HG03457 (cell line): ENCODE data around the gene GALNT10.

Experiments
- ATAC-seq: cut with Tn5 transposase; IDR thresholded peaks from one replicate; pipeline ENCODE4 v1.9.1; 2021; ENCODE audit warnings: moderate number of reproducible peaks; ENCODE audit not compliant: unreplicated experiment

GALNT10 gene

DNA sequence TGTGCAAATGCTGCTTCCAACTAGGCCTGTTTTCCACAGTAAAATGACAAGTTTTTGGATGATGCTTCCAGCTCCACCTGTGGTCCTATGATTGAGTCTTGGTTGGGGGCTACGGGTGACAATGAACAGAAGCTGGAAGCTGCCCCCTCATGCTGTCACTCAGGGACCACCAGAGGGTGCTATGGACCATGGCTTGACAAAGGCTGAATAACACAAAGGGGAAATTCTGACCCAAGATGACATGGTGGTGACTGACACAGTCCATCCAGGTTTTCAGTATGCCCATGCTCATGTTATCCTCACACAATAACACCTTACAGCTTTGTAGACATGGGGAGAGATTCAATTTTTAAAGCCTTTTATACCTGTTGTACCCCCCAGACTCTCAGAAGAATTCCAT, 231.3 kb downstream of the GALNT10 start:
- ATAC-seq, result no peak

DNA sequence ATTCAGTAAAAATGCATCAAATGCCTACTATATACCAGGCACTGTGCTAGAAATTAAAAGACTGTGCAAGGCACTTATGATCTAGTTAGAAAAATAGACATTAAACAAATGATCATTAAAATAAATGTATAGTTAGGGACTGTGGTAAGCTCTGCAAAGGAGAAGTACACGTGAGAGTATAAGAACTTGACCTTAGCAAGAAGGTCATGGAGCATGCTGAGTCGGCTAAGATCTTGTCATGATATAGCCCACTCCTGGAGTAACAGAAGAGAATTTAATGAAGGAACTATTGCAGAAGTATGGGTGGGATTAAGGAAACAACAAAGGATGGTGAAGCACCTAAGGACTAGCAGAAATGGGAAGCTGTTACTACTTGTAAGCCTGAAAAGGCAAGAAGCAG, 231.8 kb downstream of the GALNT10 start:
- no peak for ATAC-seq

DNA sequence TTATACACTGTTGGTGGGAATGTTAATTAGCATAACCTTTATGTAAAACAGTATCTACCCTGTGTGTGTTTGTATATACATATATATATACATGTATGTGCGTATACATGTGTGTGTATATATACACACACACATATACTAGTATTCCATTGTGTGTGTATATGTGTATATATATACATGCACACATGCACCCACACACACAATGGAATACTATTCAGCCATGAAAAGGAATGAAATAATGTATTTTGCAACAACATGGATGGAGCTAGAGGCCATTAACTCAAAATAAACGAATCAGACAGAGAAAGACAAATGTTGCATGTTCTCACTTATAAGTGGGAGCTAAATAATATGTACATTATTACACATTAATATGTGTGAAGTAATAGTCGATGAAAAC, 237.7 kb downstream of the GALNT10 start:
- ATAC-seq, result no peak

GRCh38 chr5:154429341-154429740, 238.8 kb downstream of the GALNT10 start:
- ATAC-seq, result no peak

GRCh38 chr5:154430466-154430865, 239.9 kb downstream of the GALNT10 start:
- ATAC-seq, result no peak

DNA sequence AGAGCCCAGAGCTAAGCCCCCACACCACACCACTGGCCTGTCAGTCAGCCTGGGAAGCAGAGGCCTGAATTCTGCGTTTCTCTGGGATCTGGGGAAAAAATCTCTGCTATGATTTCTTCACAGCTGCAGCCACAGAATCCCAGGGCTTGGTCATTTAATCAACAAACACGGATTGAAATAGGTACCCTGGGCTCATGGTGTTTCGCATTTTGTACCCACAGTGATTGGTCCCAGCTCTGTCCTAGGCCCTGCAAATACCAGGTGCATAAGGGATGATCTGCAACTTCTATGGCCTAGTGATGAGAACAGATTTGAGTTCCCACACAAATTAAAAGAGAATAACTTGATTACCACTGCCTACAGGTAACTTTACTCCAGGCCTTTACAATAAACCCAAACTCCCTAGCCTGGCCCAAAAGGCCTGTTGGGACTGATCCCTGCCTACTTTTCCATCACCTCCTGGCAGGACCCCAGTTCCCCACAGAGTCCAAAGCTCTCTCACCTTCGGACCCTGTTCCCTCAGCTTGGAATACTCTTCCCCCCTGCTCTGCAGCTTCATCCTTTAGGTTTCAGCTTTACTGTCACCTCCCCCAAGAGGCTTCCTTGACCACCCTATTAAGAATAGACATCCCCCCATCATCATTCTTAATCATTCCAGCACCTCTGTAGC, 240.6 kb downstream of the GALNT10 start:
- no peak for ATAC-seq

GRCh38 chr5:154435226-154435625, 244.7 kb downstream of the GALNT10 start:
- no peak for ATAC-seq

GRCh38 chr5:154437281-154437965, 246.9 kb downstream of the GALNT10 start:
- no peak for ATAC-seq

- ATAC-seq, result no peak
Observed at GRCh38 chr5:154440540-154440939, 250.0 kb downstream of the GALNT10 start.

GRCh38 chr5:154442801-154443200, 252.3 kb downstream of the GALNT10 start:
- ATAC-seq, result no peak

DNA sequence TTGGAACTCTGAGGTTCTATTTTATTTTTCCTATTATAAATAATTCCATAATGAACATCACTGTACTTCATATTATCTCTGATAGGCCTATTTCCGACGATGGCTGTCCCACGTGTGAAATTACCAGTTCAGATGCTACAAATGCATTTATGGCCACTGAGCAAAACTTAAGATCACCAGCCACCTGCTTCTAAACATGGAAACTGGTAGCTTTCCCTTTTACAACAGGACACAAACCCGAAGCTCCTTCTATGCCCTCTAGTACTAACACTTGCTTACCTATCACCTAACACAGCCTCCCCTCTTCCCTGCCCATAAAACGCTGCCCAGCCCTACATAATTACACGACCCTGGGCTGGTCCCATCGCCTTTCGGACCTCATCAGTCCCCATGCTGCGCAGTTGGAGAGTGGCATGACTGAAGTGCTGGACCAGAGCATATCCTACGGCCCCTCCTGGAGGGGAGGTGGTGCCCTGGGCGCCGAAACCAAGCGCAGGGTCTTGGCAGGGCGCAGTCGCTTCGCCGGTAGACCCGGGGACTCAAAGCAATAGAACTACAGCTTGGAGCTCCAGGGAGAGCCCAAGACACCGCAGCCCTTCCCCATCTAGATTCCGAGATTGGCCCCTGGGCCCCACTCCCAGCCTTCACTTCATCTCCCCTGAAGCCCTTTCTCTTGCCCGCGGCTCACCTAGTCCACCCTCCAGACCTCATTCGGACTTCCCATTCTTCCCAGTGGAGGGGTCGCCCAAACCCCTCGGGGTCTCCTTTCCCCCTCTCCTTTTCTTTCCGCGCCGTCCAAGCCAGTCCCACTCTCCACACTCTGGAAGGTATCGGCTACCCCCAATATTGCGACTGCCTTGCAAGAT, 254.3 kb downstream of the GALNT10 start:
- ATAC-seq, result no peak

- ATAC-seq, result peak; percentile 92
Observed at GRCh38 chr5:154445422-154446194, 255.1 kb downstream of the GALNT10 start, which contains the start of gene SAP30L. SAP30L (plus strand) TSS chr5:154445997; CDS start chr5:154446605, 608 bp downstream.

- peak; percentile 12 for ATAC-seq
Observed at GRCh38 chr5:154446195-154447088, 255.9 kb downstream of the GALNT10 start.

DNA sequence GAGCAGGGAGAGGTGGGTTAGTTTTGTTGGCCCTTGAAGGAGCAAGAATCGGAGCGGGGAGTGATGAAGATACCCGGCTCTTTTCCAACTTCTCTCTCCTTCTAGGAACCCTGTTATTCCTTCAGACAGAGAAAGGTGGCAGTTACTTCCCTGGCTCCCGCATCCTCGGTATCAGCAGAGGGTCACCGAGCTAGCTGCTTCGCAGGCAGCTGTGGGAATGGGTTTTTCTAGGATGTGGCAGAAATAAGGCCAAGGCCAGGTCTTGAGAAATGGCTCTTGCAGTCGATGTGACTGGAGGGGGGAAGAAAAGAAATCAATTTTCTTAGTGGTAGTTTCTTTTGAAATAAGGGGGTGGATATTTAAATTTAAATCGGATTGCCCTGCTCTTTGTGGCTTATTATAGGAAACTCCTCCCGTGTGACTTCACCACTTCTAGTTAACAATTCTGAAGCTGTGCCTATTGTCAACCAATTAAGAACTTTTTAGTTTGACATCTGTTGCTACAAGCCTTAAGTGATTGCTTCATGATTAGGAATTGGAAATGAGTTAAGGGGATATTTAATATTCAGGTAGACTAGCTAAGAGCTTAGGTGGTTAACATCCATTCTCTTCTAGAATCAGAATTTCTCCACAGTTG, 256.7 kb downstream of the GALNT10 start:
- no peak for ATAC-seq

- ATAC-seq, result no peak
Observed at GRCh38 chr5:154449786-154450185, 259.3 kb downstream of the GALNT10 start.

GRCh38 chr5:154451957-154452356, 261.4 kb downstream of the GALNT10 start:
- no peak for ATAC-seq

- no peak for ATAC-seq
Observed at GRCh38 chr5:154455585-154455984, 265.1 kb downstream of the GALNT10 start.

DNA sequence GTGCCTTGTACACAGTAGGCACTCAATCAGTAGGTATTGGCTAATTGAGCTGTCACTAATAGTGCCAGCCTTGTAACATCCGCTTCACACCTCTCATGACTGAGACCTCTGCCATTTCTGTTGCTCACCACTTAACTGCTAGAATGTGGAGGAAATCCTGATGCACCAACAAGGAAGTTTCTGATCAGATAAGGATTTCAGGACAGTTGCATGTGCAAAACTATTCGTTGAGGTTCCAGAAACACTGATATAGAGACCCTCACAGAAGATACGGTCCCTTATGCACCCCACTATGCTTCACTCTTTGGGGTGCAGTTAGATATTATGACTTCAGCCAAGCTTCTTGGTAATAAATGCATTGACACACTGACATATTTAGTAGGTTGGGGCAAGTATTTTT, 266.0 kb downstream of the GALNT10 start:
- ATAC-seq, result no peak

DNA sequence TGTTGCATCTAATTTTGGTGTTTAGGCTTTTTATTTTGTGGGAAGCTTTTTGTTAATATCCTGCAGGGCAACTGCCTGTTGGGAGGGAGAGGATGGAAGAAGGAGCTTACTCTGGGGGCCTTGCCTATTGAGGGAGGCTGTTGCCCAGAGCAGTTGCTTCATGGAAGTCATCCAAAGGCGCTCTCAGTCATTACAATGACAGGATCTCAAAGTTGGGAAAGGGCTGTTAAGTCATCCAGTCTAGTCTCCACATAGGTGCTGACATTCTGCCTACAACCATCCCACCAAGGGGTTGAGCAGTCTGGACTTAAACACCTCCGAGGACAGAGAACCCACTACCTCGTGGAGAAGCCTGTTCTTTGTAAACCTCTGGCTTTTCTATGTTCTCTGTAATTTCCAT, 268.5 kb downstream of the GALNT10 start:
- ATAC-seq, result no peak
